Measurements from ENCODE around the gene CAVIN2. TPM values are rescaled to one million over a fixed set of nuclear protein-coding genes. Genes with fewer than 3 reads are reported as not detected.

CAVIN2 gene
- total and polyA plus RNA-seq, 11 donors: 35.2 to 149 (median 93.0) TPM

DNA sequence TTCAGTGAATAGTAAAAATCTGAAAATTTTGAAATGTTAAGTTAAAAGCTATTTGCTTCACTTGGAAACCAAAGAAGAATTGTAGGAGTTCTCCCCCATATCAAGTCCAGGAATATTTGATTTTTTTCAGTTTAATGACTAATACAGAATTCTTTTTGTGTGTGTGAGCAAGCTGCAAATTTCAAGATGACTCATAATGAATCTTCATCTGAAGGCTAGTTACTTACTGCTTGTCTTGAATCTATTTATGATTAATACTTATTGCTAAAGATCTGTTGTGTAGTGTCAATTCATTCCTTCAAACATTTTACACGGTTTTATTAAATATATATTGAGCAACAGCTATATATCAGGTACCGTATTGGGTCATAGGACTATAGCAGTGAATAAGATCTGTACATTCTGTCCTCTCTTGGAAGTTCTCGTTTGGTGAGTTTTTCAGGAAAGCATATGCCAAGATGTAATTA lies 47.8 kb upstream of the CAVIN2 start:
- peaks cover 0 to 10% (median 0%) of the 10 kb centered on the region in 12 donors for H3K4me1 ChIP-seq
- peaks cover 0 to 10% (median 0%) of the 10 kb centered on the region in 12 donors for H3K9me3 ChIP-seq
- H3K36me3 ChIP-seq: no peaks in the 10 kb centered on the region
- no peak for DNase-seq
- intact Hi-C loops (cut with DNase I): no loop called here
- no peak for ATAC-seq
- H3K4me3 ChIP-seq: no peak overlapping the region
- H3K27me3 ChIP-seq: no peaks in the 10 kb centered on the region
- WGBS, 4 donors: 62 to 81% (median 63%) methylated on average over 3 of the region's 3 CpGs
- TF ChIP-seq, protein P1, sequence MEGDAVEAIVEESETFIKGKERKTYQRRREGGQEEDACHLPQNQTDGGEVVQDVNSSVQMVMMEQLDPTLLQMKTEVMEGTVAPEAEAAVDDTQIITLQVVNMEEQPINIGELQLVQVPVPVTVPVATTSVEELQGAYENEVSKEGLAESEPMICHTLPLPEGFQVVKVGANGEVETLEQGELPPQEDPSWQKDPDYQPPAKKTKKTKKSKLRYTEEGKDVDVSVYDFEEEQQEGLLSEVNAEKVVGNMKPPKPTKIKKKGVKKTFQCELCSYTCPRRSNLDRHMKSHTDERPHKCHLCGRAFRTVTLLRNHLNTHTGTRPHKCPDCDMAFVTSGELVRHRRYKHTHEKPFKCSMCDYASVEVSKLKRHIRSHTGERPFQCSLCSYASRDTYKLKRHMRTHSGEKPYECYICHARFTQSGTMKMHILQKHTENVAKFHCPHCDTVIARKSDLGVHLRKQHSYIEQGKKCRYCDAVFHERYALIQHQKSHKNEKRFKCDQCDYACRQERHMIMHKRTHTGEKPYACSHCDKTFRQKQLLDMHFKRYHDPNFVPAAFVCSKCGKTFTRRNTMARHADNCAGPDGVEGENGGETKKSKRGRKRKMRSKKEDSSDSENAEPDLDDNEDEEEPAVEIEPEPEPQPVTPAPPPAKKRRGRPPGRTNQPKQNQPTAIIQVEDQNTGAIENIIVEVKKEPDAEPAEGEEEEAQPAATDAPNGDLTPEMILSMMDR (IDR thresholded peaks at IDR 0.05): no peak
- no peak for TF ChIP-seq POLR2A (IDR thresholded peaks at IDR 0.05)
- no peak overlapping the region for H3K27ac ChIP-seq

DNA sequence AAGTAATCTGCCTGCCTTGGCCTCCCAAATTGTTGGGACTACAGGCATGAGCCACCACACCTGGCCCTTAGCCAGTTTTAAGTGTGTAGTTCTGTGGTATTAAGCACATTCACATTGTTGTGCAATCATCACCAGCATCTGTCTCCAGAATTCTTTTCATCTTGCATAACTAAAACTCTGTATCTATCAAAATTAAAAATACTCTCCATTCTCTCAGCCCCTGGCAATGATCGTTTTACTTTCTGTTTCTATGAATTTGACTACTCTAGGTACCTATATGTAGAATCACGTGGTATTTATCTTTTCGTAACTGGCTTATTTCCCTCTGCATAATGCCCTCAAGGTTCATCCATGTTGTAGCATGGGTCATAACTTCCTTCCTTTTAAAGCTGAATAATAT lies 45.5 kb upstream of the CAVIN2 start:
- DNase-seq: no peak
- 85 to 90% (median 89%) methylated on average over 3 of the region's 3 CpGs for WGBS, 4 donors
- no peak overlapping the region for H3K4me3 ChIP-seq
- H3K4me1 ChIP-seq: no peaks in the 10 kb centered on the region
- H3K9me3 ChIP-seq: peaks cover 0 to 10% (median 0%) of the 10 kb centered on the region in 12 donors
- no peak overlapping the region for H3K27ac ChIP-seq
- TF ChIP-seq, protein P1 (IDR thresholded peaks at IDR 0.05): no peak
- TF ChIP-seq POLR2A (IDR thresholded peaks at IDR 0.05): no peak
- intact Hi-C loops (cut with DNase I): no loop called here
- H3K36me3 ChIP-seq: no peaks in the 10 kb centered on the region
- ATAC-seq: no peak
- H3K27me3 ChIP-seq: no peaks in the 10 kb centered on the region

DNA sequence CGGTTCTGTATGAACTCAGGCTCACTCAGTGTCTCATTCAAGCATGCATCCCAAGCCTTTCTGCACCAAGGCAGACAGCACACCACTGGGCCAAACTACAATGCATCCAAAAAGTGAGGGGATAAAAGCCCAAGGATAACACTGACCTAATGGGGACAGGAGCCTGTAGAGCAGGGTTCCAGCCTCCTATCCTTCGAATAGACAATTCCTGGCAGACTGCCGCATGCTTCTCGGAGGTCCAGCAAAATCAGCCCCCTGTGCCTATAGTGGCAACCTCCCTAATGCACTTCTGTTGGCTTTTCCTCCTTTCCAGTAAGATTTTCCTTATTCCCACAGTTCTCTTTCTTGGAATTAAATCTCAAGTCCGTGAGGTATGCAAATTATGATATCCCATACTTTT lies 44.8 kb upstream of the CAVIN2 start:
- Histone ChIP-seq H3K4me3 (no peak overlapping the region), H3K36me3 (no peaks in the 10 kb centered on the region), H3K27me3 (no peaks in the 10 kb centered on the region), H3K9me3 (peaks cover 0 to 10% (median 0%) of the 10 kb centered on the region in 12 donors), H3K4me1 (peaks cover 0 to 5% (median 0%) of the 10 kb centered on the region in 12 donors), H3K27ac (no peak overlapping the region)
- DNase-seq (no peak), ATAC-seq (no peak)
- 85 to 92% (median 87%) methylated on average over 5 of the region's 5 CpGs for WGBS, 4 donors
- intact Hi-C loops (cut with DNase I): no loop called here
- TF ChIP-seq POLR2A (IDR thresholded peaks at IDR 0.05): no peak
- TF ChIP-seq, protein P1 (IDR thresholded peaks at IDR 0.05): no peak

DNA sequence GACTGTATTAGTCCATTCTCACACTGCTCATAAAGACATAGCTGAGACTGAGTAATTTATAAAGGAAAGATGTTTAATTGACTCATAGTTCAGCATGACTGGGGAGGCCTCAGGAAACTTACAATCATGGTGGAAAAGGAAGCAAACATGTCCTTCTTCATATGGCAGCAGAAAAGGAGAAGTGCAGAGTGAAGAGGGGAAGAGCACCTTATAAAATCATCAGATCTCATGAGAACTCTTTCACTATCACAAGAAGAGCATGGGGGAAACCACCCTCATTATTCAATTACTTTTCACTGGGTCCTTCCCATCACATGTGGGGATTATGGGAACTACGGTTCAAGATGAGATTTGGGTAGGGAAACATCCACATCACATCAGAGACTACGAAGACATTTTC lies 43.0 kb upstream of the CAVIN2 start:
- H3K9me3 ChIP-seq: peaks cover 0 to 10% (median 0%) of the 10 kb centered on the region in 12 donors
- WGBS, 4 donors: 92 to 99% (median 95%) methylated on average over 2 of the region's 2 CpGs
- no peaks in the 10 kb centered on the region for H3K36me3 ChIP-seq
- intact Hi-C loops (cut with DNase I): no loop called here
- H3K4me1 ChIP-seq: peaks cover 0 to 20% (median 6%) of the 10 kb centered on the region in 12 donors
- DNase-seq (no peak), ATAC-seq (no peak)
- no peak for TF ChIP-seq POLR2A (IDR thresholded peaks at IDR 0.05)
- no peak overlapping the region for H3K4me3 ChIP-seq
- H3K27ac ChIP-seq: no peak overlapping the region
- no peaks in the 10 kb centered on the region for H3K27me3 ChIP-seq

Measured in heart left ventricle (tissue), 16 donors.